A673 (cell line): Measurements from ENCODE around the gene THAP9.

ENCODE experiments used
- EZH2 ChIP-seq: fragments of 200-600 bp; sonication (generic); IDR thresholded peaks from 2 replicates; pipeline ENCODE4 v1.6.1; 2017; ENCODE audit warnings: borderline replicate concordance, low read depth, mild to moderate bottlenecking, mixed read lengths, antibody characterized with exemption, low read length; ENCODE audit not compliant: poor library complexity, severe bottlenecking
- TF ChIP-seq, protein P1 (sequence below): fragments of 300-800, 200-600 bp; sonication (generic); conservative IDR thresholded peaks from 2 replicates; pipeline ENCODE4 v1.5.1; 2017; ENCODE audit warnings: low read depth, mild to moderate bottlenecking, antibody characterized with exemption, low read length, moderate library complexity, mixed read lengths

DNA sequence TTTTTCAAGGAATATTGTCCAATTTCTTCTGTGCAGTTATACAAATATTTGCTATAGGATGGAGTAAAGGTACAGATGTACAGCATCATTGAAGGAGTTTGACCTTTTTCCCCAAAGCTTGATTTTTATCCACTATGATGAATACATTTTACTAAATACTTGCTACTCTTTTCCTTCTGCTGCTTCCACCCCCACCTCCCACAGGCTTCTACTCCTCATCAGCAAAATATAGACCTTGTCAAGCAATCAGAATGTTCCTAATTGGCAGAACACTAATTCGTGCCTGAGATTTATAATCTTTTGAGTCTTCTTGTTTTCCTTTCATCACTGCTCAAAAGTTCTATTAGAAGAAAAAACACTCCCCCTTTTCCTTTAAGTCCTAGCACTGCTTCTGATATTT, 3.8 kb upstream of the THAP9 start:
- TF ChIP-seq, protein P1, sequence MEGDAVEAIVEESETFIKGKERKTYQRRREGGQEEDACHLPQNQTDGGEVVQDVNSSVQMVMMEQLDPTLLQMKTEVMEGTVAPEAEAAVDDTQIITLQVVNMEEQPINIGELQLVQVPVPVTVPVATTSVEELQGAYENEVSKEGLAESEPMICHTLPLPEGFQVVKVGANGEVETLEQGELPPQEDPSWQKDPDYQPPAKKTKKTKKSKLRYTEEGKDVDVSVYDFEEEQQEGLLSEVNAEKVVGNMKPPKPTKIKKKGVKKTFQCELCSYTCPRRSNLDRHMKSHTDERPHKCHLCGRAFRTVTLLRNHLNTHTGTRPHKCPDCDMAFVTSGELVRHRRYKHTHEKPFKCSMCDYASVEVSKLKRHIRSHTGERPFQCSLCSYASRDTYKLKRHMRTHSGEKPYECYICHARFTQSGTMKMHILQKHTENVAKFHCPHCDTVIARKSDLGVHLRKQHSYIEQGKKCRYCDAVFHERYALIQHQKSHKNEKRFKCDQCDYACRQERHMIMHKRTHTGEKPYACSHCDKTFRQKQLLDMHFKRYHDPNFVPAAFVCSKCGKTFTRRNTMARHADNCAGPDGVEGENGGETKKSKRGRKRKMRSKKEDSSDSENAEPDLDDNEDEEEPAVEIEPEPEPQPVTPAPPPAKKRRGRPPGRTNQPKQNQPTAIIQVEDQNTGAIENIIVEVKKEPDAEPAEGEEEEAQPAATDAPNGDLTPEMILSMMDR: no peak
- no peak for TF ChIP-seq EZH2
